G401.6 (cell line): ENCODE measurements around the gene OR13A1.
"Not testable (repeated sequence)": the region's sequence is repeated elsewhere in the genome, so short reads cannot be mapped to it uniquely, and the experiment has no call there.

Experiments used
- FAIRE-seq: peaks from 2 replicates; lab custom pipeline; 2012; peaks lifted over from hg19 to GRCh38; lab: Jason Lieb, UNC

Gene OR13A1, protein sequence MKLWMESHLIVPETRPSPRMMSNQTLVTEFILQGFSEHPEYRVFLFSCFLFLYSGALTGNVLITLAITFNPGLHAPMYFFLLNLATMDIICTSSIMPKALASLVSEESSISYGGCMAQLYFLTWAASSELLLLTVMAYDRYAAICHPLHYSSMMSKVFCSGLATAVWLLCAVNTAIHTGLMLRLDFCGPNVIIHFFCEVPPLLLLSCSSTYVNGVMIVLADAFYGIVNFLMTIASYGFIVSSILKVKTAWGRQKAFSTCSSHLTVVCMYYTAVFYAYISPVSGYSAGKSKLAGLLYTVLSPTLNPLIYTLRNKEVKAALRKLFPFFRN

DNA sequence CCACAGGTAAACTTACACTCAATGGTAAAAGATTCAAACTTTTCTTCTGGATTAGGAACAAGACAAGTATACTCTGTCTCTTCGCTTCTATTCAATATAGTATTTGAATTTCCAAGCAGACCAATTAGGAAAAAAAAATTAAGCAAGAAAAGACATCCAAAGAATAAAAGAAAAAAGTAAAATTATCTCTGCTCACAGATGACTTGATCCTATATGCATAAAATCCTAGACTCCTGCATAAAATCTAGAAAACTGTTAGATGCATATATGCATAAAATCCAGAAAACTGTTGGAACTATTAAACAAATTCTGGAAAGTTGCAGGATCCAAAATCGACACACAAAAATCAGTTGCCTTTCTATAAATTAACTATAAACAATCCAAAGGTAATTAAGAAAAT lies at the start of gene OR13A1:
Gene OR13A1, minus strand, starts transcription at position 101 of the 400 bp plus-strand sequence. CDS start 11,186 bp downstream, outside the sequence.
- FAIRE-seq, result no peak

DNA sequence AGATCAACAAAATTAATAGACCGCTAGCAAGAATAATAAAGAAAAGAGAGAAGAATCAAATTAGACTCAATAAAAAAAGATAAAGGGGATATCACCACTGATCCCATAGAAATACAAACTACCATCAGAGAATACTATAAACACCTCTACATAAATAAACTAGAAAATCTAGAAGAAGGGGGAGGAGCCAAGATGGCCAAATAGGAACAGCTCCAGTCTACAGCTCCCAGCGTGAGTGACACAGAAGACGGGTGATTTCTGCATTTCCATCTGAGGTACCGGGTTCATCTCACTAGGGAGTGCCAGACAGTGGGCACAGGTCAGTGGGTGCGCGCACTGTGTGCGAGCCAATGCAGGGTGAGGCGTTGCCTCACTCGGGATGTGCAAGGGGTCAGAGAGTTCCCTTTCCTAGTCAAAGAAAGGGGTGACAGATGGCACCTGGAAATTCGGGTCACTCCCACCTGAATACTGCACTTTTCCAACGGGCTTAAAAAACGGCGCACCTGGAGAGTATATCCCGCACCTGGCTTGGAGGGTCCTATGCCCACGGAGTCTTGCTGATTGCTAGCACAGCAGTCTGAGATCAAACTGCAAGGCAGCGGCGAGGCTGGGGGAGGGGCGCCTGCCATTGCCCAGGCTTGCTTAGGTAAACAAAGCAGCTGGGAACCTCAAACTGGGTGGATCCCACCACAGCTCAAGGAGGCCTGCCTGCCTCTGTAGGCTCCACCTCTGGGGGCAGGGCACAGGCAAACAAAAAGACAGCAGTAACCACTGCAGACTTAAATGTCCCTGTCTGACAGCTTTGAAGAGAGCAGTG lies 46.8 kb upstream of the OR13A1 start:
- FAIRE-seq, result not testable (repeated sequence)

DNA sequence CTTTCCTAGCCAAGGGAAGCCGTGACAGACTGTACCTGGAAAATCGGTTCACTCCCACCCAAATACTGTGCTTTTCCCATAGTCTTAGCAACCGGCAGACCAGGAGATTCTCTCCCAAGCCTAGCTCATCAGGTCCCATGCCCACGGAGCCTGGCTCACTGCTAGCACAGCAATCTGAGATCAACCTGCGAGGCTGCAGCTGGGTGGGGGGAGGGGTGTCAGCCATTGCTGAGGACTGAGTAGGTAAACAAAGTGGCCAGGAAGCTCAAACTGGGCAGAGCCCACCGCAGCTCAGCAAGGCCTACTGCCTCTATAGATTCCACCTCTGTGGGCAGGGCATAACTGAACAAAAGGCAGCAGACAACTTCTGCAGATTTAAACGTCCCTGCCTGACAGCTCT lies 43.6 kb upstream of the OR13A1 start:
- FAIRE-seq, result not testable (repeated sequence)

DNA sequence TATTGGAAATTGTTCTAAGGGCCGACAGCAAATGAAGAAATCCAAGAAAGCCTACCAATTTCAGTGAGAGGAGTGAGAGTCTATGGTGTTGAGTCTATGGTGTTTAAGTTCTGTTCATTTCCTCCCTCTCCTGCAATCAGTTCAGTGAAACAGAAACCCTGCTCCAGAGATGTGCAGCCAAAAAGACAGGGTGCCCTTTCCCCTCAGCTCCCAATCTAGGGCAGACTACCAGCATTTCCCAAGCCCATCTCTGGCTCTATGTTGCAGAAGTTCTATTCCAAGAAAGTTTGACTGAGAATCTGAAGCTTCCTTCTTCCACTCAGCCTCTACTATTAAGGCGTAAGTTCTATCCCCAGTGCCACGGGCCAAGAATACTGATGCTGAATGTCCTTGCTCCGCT lies 40.1 kb upstream of the OR13A1 start:
- FAIRE-seq, result no peak

DNA sequence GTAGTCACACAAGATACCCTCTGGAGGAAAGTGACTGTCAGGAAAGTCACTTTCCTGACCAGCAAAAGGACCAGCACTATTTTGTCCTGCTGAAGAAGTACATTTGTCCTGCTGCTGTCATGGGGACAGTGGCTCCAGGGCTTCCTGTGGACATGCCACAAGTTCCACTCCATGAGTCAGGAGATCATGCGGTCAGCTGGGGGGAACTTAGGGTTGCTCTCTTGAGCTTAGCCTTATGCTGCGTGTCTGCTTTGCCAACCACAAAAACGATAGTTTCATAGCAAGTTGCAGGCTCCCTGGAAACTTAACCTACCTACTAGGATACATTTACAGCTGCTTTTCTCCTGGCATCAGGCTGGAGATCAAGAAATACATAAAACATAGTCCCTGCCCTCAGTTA lies 38.9 kb upstream of the OR13A1 start:
- no peak for FAIRE-seq

DNA sequence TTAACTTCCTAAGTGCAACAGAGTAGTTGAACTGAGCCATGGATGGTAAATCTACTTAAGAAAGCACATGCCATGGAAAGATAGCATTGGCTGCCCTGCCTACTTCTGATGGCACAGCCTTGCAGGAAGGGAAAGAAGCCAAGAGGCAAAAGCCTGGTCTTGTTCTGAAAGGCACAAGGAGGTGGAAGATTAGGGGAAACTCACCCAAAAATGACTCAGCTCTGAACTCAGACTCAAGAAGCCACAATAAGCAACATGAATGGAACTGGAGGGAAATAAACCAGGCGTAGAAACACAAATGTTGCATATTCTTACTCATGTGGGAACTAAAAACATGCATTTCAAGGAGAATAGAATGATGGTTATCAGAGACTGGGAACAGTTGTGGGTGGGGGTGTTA lies 37.8 kb upstream of the OR13A1 start:
- FAIRE-seq, result no peak

DNA sequence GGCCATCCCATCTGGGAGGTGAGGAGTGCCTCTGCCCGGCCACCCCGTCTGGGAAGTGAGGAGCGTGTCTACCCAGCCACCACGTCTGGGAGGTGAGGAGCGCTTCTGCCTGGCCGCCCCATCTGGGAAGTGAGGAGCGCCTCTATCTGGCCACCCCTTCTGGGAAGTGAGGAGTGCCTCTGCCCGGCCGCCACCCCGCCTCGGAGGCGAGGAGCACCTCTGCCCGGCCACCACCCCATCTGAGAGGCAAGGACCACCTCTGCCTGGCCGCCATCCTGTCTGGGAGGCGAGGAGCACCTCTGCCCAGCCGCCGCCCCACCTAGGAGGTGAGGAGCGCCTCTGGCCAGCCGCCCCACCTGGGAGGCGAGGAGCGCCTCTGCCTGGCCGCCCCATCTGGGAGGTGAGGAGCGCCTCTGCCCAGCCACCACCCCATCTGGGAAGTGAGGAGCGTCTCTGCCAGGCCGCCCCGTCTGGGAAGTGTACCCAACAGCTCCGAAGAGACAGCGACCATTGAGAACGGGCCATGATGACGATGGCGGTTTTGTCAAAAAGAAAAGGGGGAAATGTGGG lies 32.9 kb upstream of the OR13A1 start:
- FAIRE-seq, result not testable (repeated sequence)

DNA sequence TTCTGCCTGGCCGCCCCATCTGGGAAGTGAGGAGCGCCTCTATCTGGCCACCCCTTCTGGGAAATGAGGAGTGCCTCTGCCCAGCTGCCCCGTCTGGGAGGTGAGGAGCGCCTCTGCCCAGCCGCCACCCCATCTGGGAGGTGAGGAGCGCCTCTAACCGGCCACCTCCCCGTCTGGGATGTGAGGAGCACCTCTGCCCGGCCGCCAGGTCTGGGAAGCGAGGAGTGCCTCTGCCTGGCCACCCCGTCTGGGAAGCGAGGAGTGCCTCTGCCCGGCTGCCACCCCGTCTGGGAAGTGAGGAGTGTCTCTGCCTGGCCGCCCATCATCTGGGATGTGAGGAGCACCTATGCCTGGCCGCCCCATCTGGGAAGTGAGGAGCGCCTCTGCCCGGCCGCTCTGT lies 32.1 kb upstream of the OR13A1 start:
- not testable (repeated sequence) for FAIRE-seq

DNA sequence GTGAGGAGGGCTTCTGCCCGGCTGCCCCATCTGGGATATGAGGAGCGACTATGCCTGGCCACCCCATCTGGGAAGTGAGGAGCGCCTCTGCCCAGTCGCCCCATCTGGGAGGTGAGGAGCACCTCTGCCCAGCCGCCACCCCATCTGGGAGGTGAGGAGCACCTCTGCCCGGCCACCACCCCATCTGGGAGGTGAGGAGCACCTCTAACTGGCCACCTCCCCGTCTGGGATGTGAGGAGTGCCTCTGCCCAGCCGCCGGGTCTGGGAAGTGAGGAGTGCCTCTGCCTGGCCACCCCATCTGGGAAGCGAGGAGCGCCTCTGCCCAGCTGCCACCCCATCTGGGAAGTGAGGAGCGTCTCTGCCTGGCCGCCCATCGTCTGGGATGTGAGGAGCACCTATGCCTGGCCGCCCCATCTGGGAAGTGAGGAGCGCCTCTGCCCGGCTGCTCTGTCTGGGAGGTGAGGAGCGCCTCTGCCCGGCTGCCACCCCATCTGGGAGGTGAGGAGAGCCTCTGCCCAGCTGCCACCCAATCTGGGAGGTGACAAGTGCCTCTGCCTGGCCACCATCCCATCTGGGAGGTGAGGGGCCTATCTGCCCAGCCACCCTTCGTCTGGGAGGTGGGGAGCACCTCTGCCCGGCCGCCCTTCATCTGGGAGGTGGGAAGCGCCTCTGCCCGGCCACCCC lies 31.4 kb upstream of the OR13A1 start:
- not testable (repeated sequence) for FAIRE-seq

DNA sequence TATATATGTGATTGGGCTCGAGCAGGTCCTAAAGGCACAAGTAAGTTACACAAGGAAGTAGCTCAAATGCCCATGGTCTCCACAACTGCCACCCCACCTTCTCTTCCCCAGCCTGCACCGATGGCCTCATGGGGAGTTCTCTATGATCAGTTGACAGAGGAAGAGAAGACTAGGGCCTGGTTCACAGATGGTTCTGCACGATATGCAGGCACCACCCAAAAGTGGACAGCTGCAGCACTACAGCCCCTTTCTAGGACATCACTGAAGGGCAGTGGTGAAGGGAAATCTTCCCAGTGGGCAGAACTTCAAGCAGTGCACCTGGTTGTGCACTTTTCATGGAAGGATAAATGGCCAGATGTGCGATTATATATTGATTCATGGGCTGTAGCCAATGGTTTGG lies 25.0 kb upstream of the OR13A1 start:
- FAIRE-seq, result not testable (repeated sequence)

DNA sequence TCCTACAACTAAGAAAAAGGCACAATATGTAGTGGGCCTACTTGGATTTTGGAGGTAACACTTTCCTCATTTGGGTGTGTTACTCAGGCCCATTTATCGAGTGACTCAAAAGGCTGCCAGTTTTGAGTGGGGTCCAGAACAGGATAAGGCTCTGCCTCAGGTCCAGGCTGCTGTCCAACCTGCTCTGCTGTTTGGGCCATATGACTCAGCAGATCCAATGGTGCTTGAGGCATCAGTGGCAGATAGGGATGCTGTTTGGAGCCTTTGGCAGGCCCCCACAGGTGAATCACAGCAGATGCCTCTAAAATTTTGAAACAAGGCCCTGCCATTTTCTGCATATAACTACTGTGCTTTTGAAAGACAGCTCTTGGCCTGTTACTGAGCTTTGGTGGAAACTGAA lies 24.5 kb upstream of the OR13A1 start:
- no peak for FAIRE-seq

DNA sequence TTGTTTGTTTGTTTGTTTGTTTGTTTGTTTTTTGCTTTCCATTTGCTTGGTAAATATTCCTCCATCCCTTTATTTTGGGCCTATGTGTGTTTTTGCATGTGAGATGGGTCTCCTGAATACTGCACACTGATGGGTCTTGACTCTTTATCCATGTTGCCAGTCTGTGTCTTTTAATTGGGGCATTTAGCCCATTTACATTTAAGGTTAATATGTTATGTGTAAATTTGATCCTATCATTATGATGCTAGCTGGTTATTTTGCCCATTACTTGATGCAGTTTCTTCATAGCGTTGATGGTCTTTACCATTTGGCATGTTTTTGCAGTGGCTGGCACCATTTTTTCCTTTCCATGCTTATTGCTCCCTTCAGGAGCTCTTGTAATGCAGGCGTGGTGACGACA lies 16.4 kb upstream of the OR13A1 start:
- FAIRE-seq, result not testable (repeated sequence)

DNA sequence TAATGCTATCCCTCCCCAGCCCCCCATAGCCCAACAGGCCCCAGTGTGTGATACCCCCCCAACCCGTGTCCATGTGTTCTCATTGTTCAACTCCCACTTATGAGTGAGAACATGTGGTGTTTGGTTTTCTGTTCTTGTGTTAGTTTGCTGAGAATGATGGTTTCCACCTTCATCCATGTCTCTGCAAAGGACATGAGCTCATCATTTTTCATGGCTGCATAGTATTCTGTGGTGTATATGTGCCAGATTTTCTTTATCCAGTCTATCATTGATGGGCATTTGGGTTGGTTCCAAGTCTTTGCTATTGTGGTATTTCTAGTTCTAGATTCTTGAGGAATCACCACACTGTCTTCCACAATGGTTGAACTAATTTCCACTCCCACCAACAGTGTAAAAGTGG lies 11.5 kb upstream of the OR13A1 start:
- FAIRE-seq, result not testable (repeated sequence)

DNA sequence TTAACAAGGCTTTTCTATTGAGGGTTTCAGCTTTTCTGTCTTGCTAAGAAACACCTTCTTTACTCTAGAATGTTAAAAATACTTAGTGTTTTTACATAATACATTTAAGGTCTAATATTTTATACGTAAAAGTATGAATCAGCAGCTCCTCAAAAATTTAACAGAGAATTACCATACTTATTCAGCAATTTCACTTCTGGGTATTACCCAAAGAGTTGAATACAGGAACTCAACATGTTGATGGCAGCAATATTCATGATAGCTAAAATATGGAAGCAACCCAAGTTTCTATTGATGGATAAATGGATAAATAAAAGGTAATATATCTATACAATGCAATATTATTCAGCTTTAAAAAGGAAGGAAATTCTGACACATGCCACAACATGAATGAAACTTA lies 9.7 kb upstream of the OR13A1 start:
- no peak for FAIRE-seq

DNA sequence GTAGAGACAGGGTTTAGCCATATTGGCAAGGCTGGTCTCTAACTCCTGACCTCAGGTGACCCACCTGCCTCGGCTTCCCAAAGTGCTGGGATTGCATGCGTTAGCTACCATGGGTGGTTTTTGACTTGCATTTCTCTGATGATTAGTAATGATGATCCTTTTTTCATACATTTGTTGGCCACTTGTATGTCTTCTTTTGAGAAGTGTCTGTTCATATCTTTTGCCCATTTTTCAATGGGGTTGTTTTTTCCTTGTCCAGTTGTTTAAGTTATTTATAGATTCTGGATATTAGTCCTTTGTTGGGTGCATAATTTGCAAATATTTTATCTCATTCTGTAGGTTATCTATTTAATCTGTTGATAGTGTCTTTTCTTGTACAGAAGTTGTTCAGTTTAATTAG lies 4.3 kb upstream of the OR13A1 start:
- FAIRE-seq, result no peak

DNA sequence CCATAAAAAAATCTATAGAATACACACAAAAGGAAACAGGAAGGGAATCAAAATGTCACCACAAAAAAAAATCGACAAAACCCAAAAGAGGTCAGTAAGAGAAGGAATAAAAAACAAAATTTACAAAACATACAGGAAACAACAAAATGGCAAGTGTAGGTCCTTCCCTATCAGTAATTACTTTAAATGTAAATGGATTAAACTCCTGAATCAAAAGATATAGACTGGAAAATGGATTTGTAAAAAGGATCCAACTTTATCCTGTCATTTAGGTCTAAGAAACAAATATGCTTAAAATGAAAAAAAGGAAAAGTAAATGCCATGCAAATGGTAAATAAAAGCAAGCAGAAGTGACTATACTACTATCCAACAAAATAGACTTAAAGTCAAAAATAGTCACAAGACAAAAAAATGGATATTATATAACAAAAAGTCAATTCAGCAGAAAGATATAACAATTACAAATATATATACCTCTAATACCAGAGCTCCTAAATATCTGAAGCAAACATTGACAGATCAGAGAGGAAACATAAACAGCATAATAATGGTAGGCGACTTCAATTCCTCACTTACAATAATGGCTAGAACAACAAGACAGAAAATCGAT lies 2.0 kb downstream of the OR13A1 start:
- no peak for FAIRE-seq

DNA sequence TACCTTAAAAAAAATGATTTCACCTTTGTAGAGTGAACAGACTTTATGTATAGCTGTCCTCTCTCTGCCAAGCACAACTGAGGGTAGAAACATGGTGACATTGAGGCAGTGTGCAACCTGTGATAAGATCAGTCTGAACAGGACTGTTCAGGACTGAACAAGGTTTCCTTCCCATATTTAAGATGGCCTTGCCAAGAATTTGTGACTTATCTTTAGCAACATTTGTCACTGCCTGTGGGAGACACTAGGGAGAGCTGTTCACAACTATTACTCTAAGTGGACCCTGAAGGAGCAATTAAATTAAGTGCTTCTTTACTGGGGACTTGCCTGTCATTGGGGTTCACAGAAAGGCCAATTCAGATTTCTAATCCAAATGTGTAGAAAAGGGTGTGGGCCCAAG lies 6.7 kb downstream of the OR13A1 start:
- no peak for FAIRE-seq

DNA sequence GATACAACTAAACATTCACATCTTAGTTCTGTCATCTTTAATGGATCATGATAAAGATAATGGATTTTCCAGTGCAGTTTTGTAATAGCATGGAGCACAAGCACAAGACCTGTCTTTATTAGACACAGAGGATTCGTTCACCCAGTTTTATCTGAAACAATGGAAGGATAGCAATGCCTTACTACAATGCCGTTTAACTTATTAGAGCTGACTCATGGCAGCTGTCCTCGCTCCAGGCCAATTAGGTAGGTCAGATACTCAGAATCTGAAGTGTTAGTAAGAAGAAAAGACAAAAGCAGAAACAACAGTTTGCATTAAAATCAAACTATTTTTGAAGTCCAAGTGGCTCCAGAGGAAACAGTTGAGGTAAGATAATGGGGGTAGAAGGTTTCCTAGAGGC lies 12.8 kb downstream of the OR13A1 start:
- no peak for FAIRE-seq

DNA sequence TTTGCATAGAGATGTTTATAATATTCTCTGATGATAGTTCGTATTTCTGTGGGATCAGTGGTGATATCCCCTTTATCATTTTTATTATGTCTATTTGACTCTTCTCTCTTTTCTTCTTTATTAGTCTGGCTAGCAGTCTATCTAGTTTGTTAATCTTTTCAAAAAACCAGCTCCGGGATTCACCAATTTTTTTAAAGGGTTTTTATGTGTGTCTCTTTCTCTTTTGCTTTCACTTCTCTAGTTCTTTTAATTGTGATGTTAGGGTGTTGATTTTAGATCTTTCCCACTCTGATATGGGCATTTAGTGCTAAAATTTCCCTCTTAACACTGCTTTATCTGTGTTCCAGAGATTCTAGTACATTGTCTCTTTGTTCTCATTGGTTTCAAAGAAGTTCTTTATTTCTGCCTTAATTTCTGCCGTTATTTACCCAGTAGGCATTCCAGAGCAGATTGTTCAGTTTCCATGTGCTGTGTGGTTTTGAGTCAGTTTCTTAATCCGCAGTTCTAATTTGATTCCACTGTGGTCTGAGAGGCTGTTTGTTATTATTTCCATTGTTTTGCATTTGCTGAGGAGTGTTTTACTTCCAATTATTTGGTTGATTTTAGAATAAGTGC lies 17.0 kb downstream of the OR13A1 start:
- FAIRE-seq, result not testable (repeated sequence)

DNA sequence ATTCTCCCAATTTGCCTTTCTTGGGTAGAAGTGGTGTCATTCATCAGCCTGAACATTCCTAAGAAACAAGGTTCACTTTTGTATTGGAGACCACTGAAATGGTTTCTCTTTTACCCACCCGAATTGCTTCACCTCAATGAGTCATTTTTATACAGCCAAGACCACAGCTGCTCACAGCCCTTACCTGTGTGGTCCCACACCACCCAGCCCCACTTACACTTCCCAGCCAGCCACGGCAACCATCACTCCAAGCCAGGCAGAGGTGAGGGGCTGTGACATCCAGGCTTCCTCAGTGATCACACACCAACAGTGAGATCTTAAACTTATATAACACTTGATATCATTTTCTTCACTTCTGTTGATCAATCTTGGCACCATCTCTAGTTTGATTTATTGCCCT lies 20.7 kb downstream of the OR13A1 start:
- FAIRE-seq, result no peak

DNA sequence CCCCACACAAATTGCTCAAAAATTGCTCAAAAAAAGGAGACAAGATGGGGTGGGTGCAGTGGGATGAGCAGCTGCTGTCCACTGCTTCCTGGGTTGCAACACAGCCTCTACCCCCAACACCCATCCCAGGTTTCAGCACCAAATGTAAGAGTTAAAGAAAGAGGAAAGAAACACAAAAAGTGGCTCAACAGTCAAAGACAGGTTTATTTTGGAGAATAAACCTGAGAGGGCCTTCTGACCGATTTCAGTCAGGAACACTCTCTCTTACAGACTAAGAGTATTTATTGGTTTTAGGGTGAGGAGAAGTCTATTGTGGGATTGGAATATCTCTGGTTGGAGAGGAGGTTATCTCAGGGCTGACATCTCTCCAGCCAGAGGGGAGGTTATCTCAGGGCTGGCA lies 28.4 kb downstream of the OR13A1 start:
- FAIRE-seq, result no peak

DNA sequence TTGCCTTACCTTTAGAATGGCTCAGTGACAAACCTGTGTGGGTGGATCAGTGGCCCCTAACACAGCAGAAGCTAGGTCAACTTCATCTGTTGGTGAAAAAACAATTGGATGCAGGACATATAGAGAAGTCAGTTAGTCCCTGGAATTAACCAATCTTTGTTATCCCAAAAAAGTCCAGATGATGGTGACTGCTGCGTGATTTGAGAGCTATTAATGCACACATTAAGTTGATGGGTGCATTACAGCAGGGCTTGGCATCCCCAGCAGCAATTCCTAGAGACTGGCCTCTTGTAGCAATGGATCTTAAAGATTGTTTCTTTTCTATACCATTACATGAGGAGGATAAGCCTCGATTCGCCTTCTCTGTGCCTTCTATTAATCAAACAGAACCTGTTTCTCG lies 33.3 kb downstream of the OR13A1 start:
- no peak for FAIRE-seq
